Fibroblast of pulmonary artery (primary cell): ENCODE data around the gene MYG1.

Experiments
- DNase-seq: peaks from one replicate; pipeline ENCODE4 v3.0.0-alpha.2; 2010; ENCODE audit warnings: low read depth
- H3K4me3 ChIP-seq: replicated peaks from 2 replicates; pipeline ENCODE4 v1.5.1; 2011; ENCODE audit warnings: low read depth, mild to moderate bottlenecking, control low read depth, low read length, moderate library complexity
- CTCF ChIP-seq: IDR thresholded peaks from 2 replicates; pipeline ENCODE4 v1.5.1; 2011; ENCODE audit warnings: mild to moderate bottlenecking, control low read depth, low read length, inconsistent platforms; ENCODE audit errors: missing control alignments

MYG1 gene

GRCh38 chr12:53320352-53321195 is 21.1 kb downstream of the MYG1 start:
- DNase-seq = peak; percentile 26
- TF ChIP-seq CTCF = no peak
- H3K4me3 ChIP-seq = peak overlapping the region; percentile 95

GRCh38 chr12:53324113-53324778 is 24.8 kb downstream of the MYG1 start:
- peak overlapping the region; percentile 64 for H3K4me3 ChIP-seq
- TF ChIP-seq CTCF = no peak
- DNase-seq = no peak

- peak overlapping the region; percentile 64 for H3K4me3 ChIP-seq
- peak; percentile 93 for DNase-seq
- TF ChIP-seq CTCF = peak; percentile 58
Observed at GRCh38 chr12:53324779-53325510, 25.4 kb downstream of the MYG1 start.

DNA sequence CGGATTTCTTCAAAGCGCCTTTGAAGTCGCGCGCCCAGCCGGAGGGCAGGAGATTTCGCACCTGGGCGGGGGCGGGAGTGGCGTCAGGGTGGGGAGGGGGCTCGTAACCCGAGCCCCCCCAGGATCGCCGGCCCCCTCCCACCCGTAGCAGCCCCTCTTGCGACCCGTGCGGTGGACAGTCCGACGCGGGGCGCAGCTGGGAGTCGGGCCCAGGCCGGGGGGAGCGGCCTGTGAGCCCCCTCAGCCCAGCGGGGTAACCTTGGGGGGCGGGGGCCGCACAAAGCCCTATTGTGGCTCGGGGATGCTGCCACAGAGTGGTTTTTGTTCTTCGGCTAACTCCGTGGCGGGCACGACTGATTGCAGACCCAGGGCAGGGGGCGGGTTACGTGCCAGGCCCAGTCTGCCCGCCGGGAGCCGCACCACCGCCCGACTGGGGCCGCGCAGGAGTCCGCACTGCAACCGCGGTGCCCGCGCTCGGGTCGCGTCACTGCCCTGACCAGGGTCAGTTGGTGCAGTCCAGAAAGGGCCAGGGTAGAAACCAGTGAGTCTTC is 26.1 kb downstream of the MYG1 start:
- DNase-seq = no peak
- peak overlapping the region; percentile 64 for H3K4me3 ChIP-seq
- no peak for TF ChIP-seq CTCF

- TF ChIP-seq CTCF = no peak
- no peak overlapping the region for H3K4me3 ChIP-seq
- no peak for DNase-seq
Observed at GRCh38 chr12:53326460-53327185, 27.1 kb downstream of the MYG1 start.

DNA sequence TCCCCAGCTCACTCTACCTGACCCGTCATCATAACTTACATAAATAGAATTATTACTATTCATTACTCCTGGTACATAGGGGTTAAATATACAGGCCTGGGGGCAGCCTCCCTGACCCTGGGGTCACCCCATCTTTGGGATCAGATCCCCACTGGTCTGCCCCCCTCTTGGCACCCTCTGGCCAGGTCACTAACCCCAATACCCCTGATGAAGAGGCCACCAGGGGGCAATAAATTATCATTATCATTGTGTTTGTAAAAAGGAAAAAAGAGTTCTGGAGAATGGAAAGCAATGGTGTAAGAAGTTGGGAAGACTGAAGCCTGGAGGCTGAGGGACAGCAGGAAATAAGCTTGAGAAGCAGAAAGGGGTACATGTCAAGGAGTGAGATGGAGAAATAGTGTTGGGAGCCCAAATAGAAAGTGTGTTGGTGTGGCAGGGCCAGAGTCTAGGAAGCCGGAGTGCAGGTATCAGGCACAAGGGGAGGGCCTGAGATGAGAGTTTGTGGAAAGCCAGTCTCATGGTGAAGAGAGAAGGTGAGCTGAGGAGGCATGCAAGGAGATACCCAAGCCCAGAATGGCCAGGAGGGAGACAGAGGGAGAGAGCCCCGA is 28.0 kb downstream of the MYG1 start:
- H3K4me3 ChIP-seq = no peak overlapping the region
- peak; percentile 45 for DNase-seq
- TF ChIP-seq CTCF = peak; percentile 41
